Measurements from ENCODE around the gene ANP32B.

DNA sequence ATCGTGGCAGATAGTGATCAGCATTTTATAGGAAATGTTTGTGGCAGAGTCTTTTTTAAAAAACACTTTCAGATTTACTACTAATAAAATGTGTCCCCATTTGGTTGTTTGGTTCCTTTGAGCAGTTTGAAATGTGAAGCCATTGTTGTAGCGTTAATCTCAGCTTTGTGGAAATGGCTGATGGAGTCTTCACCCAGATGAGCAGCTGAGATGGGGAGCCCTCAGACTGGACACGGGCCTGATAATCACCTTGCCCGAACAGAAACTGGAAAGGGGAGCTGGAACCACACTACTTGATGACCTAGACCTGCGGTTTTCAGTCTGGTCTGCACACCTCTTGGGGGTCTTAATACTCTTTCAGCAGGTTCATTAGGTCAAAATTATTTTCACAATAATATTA, 20.6 kb upstream of the ANP32B start:
- TF ChIP-seq EP300 (IDR thresholded peaks at IDR 0.05): no peak
- TF ChIP-seq, protein P1, sequence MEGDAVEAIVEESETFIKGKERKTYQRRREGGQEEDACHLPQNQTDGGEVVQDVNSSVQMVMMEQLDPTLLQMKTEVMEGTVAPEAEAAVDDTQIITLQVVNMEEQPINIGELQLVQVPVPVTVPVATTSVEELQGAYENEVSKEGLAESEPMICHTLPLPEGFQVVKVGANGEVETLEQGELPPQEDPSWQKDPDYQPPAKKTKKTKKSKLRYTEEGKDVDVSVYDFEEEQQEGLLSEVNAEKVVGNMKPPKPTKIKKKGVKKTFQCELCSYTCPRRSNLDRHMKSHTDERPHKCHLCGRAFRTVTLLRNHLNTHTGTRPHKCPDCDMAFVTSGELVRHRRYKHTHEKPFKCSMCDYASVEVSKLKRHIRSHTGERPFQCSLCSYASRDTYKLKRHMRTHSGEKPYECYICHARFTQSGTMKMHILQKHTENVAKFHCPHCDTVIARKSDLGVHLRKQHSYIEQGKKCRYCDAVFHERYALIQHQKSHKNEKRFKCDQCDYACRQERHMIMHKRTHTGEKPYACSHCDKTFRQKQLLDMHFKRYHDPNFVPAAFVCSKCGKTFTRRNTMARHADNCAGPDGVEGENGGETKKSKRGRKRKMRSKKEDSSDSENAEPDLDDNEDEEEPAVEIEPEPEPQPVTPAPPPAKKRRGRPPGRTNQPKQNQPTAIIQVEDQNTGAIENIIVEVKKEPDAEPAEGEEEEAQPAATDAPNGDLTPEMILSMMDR (IDR thresholded peaks at IDR 0.05): no peak

All from sigmoid colon (tissue), 4 donors.